ENCODE measurements around the gene ATP5F1B.

GRCh38 chr12:56661560-56661959 is 15.8 kb upstream of the ATP5F1B start:
- TF ChIP-seq IRF2 (CRISPR knock-in tag; IDR thresholded peaks at IDR 0.05; ENCODE audit: borderline replicate concordance, low read depth) (no peak), CTCF (IDR thresholded peaks at IDR 0.05) (no peak), CREB1 (CRISPR knock-in tag; IDR thresholded peaks at IDR 0.05) (no peak), ZNF512 (CRISPR knock-in tag; IDR thresholded peaks at IDR 0.05; ENCODE audit: borderline replicate concordance) (no peak), MAX (CRISPR knock-in tag; IDR thresholded peaks at IDR 0.05) (no peak), SP1 (CRISPR knock-in tag; conservative IDR thresholded peaks at IDR 0.05) (no peak), JUN (CRISPR knock-in tag; IDR thresholded peaks at IDR 0.05) (no peak), USF2 (CRISPR knock-in tag; IDR thresholded peaks at IDR 0.05) (no peak), HMGXB4 (CRISPR knock-in tag; IDR thresholded peaks at IDR 0.05) (no peak)
